NCI-H82 treated with DMSO at 0.1 percent for 48 hours (cell line): ENCODE data around the gene TLL1.

Source experiments
- DNase-seq: peaks from one replicate; lab custom pipeline; 2025; ENCODE audit not compliant: unreplicated experiment; lab: John Stamatoyannopoulos, UW

TLL1 gene

DNA sequence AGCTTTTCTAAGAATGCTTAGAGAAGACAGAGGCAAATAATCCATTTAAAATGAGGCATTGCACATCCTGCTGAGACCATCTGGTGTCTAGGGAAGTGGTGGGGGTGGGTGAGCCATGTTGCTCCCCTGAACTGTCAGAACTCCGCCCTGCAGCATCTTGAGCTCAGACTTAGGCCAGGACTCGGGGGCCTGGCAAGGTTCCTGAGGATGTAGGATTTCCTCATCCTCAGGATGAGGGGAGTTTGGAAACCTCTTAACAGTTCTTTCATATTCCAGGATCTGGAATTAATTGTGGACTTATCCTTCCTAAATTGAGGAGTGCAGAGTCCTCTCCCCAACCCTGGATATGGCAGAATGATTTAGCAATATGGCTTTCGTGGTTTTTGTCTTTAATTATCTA, 6.6 kb downstream of the TLL1 start:
- DNase-seq: peak; percentile 90

DNA sequence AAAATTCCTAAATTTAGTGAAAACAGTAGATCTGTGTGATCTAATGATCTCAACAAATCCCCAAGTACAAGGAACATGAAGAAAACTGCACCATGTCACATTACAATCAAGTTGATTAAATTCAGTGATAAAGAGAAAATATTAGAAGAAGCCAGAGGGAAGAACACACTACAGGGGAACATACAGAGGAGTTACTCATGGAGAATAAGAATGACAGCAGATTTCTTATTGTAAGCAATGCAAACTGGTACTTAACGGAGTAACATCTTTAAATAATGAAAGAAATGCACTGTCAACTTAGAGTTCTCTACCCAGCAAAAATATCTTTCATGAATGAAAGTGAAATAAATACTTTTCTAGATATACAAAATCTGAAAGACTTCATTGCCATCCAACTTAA, 21.1 kb downstream of the TLL1 start:
- no peak for DNase-seq

DNA sequence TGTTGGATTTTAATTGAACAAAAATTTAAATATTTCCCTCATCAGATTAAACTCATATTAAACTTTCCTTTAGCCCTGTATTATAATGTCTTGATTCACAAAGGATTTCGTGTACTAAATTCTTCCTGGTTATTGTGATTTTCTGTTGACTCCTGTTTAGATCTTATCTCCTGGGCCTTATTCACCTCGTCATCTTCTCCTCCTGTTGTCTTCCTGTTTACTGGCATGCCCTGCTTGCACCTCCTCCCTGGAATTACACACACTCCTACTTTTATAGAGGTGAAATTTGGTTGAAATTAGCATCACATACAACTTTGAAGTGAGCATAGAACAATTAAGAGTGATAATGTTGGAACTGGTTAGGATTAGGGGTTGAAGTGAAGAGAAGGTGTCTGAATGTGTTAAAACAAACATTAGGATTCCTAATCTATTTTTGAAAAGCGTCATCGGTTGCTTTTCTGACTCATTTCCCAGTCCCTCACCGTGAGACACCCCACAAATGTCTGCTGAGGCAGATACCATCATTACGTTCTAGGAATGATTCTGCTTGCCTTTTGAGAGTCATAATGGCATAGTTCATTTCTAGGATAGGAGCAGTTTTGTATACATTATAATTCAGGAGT, 32.5 kb downstream of the TLL1 start:
- no peak for DNase-seq

DNA sequence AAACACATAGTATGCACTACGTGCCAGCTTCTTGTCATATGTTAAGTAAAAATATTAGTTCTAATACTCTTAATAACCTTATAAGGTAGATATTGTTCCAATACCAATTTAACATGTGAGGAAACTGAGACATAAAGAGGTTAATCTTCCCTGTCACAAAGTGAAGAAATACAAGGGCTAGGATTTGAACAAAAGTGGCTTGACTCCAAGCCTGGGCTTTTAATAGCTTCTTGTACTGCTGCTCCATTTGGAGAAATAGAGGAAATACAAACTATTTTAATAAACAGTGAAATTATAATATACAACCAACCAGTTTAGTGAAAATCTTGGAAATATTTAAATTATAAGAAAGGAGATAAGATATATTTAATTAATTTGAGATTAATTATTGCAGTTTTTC, 33.2 kb downstream of the TLL1 start:
- no peak for DNase-seq

DNA sequence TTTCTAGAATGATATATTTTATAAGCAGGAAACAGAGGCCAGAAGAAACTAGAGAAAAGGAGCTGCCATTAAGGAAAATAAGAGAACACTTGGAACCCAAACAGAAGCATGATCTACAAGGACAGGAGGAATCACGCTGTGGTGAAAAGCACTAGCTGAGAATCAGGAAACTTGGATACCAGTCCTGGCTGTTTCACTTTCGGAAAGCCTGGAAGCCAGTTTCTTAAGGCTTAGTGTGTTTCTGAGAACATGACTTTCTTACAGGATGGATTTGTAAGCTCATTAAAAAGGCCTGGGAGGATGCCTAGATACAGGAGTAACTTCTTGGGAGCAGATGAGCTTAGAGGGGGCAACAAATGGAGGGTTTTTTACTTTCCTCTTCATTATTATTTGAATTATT, 36.9 kb downstream of the TLL1 start:
- peak; percentile 32 for DNase-seq

DNA sequence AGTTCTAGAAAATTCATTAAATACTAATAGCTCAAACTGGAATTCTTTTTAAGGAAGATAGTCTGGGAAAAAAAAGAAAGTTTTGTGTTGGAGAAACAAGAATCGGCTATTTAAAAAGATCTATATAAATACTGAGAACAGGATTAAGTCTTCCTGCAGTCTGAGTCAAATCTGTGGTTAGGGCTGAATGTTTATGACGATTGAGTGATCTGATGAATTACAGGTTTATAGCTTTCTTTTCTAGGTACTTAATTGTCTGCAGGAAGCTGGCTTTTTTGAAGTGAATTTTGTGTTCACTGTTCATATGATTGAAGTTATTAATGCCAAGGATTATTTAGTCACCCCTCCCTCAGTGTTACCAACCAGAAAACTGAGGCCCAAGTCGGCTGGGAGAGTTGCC, 42.2 kb downstream of the TLL1 start:
- DNase-seq: no peak

DNA sequence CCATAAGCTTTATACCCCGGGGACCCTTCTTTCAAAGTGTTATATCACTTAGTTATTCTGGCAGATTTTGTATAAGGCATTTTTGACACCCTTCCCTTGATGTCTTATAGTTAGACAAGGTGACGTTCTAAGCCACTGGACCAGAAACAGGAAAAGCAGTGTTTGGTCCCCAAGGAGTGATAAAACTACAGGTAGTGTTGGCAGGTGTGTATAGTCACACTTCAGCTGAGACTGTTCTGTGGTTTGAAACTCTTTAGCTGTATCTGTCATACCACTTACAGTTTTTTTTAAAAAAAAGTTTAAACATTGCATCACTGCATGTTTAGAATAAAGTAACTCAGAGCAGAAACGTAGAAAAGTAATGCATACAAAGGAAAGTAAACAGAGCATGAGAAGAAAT, 48.5 kb downstream of the TLL1 start:
- no peak for DNase-seq

DNA sequence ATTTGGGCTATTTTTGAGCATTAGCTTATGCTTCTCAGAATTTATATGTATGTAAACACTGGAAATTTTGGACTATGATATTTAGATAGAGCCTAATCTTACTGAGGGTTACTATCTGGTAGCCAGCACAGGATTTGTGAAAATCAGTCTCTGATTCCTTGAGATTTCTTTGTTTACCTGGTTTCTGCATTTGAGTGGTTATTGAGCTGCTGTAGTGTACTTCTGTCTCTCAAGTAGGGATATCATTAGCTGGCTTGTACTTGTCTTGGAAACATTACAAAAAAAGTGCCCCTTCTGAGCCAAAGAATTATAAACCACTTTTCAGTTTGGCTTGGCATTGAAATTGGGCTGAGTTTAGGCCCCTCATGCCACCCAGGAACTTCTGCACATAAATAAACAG, 49.7 kb downstream of the TLL1 start:
- DNase-seq: no peak

DNA sequence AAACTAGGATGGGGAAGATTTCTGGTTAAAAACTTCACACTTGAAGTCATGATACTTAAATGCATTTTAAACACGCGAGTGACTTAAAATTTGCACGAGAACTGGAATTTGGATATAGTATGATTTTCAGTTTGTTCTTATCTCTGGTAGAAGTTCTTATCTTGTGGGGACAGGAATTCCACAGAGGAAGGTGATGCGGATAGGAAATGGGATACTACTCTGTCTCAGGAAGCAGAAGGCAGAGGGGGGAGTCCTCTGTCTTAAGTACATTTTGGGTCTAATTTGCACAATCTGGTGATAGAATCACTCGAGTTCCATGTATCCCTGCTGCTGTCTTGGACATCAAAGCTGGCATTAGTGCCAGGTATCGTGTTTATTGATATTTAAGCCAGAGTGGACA, 53.3 kb downstream of the TLL1 start:
- DNase-seq: no peak

DNA sequence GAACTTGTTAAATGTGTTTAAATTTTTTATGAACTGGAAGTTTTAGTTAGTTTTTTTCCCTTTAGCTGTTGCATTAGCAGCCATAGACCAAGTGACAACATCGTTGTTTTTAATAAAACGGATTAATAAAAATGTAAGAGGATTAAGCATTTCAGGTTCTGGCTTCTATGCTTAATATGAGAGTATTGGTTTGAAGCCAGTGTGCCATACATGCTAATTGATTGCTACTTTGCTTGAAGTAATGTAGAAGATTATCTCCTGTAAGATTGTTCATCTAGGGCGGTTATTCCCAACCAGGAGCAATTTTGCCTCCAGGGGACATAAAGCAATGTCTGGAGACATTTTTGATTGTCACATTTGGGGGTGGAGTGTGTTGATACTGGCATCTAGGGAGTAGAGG, 54.3 kb downstream of the TLL1 start:
- DNase-seq: peak; percentile 11

DNA sequence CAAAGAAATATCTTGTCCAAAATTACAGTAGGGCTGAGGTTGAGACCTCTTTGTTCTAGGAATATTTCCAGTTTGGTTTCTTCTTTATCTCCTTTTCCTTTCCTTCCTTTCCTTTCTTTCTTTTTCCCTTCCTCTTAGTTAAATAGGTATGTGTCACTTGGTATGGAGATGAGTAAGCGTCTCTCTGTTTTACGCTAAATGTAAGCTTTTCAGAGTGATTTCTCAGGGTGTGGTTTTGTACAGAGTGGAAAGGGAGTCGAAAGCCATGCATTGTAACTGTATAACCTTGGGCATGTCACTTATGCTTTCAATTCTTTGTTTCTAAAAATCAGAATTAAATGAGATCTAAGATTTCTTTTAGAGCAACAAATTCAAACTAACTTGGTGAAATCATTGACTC, 54.8 kb downstream of the TLL1 start:
- DNase-seq: no peak

DNA sequence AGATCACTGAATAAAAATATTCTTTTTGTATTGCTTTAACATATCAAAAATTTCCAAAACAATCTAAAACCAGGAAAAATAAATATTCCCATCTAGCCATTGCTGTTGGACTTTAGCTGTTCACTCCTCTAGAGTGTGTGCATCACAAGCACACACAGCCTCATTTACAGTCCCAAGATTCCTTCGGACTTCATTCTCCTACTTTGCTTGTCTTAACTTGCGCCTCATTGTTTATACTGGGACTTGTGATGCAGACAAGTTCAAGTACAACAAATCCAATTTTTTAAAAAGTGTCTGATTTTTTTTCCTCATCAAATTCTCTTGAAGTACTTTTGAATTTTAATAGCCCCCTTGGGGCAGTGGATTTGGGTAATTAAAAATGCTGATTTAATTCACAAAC, 55.6 kb downstream of the TLL1 start:
- no peak for DNase-seq

DNA sequence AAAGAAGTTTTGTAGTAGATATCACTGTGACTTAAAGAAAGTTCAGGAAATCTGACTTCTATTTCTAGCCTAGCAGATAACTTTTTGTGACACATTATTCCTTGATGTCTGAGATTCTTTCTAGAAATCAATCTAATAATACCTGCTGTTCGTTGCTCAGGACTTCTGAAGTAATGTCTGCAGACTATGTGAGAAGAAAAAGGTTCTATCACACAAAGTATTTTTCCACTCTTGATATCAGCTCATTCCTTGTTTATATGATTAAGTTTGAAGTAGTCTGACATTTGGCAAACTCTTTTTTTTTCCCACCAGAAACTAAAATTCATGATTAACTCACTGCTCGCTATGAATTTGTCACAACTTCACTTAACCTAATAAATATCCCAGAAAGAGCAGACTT, 56.6 kb downstream of the TLL1 start:
- no peak for DNase-seq

DNA sequence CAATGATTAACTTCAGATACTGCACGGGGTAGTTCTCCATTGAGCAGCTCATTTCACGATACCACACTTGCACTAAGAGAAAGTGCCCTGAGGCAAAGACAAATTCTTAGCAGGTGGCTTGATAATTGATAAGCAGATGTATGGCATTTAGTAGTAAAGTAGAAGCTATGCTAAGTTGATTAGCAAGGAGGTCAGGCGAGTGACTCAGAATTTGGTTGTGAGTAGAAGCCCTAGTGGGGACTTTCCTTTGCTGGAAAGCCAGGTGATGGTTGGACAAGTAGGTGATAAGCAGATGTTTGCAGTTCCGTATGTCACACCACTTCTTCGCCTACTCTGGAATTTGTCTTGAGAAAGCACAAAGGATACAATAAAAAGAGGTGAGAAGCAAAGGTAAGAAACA, 58.7 kb downstream of the TLL1 start:
- no peak for DNase-seq

DNA sequence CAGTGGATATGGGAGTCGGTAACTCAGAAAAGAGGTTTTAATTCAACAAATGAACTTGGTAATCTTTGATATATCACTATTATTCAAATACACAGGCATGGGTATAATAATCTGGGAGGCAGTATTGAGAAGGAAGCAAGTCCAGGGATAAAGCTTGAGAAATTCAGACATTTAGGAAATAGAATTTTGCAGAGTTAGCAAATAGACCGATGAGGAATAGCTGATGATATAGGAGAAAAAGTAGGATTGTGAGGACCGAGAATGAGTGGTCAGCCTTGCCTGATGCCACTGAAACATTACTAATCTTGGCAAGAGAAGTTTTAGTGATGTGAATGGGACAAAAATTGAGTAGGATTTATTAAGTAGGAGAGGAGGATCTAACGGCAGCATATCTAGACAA, 71.9 kb downstream of the TLL1 start:
- no peak for DNase-seq

DNA sequence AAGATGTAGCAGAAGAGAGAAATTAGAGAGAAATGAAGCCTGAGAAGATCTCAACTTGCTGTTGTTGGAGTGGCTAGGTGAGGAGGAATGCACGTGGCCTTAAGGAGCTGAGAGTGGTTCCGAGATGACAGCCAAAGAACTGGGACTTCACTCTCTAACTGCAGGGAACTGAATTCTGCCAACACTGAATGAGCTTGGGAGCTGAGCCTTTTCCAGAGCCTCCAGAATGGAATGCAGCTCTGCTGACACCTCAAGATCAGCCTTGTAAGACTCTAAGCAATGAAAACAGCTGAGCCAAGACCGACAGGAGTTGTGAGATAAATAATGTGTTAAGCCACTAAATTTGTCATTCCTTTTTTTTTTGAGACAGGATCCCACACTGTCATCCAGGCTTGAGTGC, 73.0 kb downstream of the TLL1 start:
- DNase-seq: no peak

DNA sequence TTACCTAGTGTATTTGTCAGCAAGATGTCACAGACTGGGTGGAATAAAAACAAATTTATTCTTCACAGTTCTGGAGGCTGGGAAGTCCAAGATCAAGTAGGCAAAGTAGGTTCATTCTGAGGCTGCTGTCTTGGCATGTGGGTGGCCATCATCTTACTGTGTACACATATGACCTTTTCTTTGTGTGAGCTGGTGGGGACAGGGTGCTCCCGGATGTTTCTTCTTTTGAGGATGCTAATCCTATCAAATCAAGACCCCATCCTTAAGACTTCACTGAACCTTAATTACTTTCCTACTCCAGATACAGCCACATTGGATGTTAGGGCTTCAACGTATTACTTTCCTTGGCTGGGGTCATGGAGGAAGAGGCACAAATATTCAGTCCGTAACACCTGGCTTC, 74.0 kb downstream of the TLL1 start:
- DNase-seq: peak; percentile 2

DNA sequence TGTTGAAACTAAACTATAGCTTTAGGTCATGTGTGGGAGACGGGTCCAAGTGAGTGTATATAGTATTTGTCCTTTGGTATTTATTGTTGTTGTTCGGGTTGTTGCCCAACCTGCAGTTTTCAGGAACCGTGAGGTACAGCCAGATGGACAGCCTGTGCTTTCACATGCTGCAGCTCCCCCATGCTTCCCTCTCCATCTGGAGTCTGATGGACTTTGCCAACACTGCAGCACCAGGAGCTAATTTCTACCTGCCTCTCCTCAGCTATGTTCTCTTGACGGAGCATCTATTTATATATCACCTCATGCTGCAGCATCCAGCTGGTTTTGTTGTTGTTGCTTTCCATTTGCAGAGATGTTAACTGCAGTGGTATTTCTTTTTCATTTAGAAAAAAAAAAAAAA, 80.1 kb downstream of the TLL1 start:
- DNase-seq: no peak

DNA sequence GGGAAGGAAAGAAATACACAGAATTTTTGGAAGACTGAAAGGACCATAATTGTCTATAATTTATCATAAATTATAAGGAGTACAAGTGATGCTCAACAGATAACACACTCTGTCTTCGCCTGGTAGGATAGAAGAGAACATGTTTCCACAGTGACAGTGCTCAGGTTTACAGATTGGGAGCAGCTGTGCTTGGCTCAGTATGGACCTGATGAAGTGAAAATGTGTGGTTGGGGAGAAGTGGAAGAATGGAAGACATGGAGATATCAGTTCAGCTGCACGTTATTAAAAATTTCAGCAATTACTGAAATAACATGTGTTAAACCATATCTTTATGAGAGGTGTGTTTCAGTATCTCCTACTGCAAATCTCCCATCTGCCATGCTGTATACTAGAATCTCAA, 90.6 kb downstream of the TLL1 start:
- DNase-seq: no peak

DNA sequence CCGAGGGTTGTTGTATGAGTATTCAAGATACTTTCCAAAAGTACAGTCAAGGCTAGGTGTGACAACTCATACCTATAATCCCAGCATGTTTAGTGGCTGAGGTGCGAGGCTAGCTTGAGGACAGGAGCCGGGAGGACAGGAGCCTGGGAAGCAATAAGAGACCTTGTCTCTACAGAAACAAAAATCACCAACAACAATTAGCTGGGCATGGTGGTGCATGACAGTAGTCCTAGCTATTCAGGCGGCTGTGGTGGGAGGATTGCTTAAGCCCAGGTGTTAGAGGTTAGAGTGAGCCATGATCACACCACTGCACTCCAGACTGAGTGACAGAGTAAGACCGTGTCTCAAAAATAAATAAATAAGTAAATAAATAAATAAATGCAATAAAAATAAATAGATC, 91.6 kb downstream of the TLL1 start:
- DNase-seq: no peak

DNA sequence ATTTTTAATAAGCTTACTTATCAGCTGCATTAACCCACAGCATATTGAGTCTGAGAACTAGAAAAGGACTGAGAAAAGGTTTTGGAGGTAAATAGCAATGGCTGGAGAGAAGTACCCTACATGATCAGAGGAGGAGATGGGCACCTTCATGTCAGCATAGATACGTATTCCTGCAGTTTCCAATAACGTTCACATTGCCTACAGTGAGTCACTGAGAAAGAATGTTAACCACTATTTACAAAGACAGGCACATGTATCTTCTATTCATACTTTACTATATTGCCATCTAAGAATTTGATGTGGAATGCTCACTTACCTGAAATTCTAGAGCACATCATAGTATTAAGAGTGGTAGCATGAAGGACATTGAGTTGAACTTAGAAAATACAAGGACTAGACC, 92.5 kb downstream of the TLL1 start:
- no peak for DNase-seq

DNA sequence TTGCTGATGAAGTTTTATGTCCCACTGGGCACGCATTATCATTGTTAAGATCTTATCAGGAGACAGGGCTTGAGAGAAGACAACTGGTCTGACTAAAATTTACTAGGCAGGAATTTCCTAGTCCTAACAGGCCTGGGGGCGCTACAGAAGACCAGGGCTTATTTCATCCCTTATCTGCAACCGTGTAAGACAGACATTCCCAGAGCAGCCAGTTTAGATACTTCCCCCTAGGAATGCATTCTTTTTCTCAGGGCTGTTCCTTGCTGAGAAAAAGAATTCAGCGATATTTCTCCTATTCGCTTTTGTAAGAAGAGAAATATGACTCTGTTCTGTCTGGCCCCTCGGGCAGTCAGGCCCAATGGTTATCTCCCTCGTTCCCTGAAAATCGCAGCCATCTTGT, 93.8 kb downstream of the TLL1 start:
- DNase-seq: no peak

DNA sequence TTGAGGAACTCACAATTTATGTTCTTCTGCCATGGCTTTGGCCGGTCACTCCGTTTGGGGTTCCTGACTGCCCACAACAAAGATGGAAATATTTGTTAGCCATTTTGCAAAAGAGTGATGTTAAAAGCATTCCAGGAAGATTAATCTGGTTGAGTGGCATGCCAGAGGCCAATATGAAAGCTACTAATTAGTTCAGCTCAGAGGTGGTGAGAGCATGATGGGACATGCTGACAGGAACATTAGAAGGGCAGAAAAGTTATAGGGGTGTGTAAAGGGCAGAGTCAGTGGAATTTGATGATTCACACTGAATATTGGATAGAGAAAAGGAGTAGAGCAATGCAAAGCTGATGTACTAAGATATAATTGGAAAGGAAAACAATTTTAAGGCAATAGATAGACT, 94.4 kb downstream of the TLL1 start:
- DNase-seq: no peak
